Forelimb muscle (tissue), 1 donor: ENCODE measurements around the gene PPARD. TPM values are rescaled to one million over a fixed set of nuclear protein-coding genes. Genes with fewer than 3 reads are reported as not detected.
"Not testable (repeated sequence)": the region's sequence is repeated elsewhere in the genome, so short reads cannot be mapped to it uniquely, and the experiment has no call there.

Experiments used
- DNase-seq: peaks from one replicate; pipeline ENCODE4 v3.0.0-alpha.2; 2013; ENCODE audit warnings: low read depth
- polyA plus RNA-seq: library from polyadenylated mRNA; unstranded; fragments of 120-200 nt; gene quantifications from one replicate; pipeline ENCODE4 v1.2.1, GENCODE V29; 2013; ENCODE audit not compliant: insufficient read length

The PPARD gene
- polyA plus RNA-seq, 1 donor = 24.2 TPM

DNA sequence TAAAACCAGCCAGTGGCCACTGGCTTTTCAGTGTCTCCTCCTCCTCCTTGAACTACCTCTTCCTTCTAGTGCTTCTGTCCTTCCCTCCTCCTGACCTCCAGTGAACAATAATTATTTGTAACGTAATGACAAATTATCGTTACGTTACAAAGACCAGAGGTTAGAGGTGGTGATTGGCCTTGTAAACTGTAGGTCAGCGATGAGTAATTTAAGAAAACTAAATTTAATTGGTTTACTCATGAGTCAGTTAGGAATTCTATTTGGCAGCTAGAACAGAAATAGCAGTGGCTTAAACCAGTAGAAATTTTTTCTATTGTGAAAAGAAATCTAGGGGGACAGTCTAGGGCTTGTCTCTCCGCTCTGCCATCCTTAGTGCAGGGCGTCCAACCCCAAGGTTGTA, 38.8 kb downstream of the PPARD start:
- no peak for DNase-seq

DNA sequence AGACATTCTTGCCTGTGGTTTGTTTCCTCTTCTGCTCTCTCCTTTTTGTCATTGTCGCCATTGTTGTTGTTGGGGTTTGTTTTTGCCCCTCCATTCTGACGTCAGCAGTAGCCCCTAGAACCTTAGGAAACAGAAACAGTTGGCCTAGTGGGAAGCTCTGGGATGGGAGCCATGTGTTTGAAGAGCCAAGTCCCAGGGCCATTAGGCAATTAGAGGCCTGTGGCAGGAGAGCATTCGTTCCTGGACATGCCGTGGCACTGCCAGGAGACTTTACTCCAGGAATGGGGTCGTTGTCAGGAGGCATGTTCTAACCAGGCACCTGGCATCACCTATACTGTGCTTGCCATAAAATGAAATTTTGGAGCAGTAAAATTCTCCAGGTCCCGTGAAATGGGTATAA, 39.7 kb downstream of the PPARD start:
- no peak for DNase-seq

DNA sequence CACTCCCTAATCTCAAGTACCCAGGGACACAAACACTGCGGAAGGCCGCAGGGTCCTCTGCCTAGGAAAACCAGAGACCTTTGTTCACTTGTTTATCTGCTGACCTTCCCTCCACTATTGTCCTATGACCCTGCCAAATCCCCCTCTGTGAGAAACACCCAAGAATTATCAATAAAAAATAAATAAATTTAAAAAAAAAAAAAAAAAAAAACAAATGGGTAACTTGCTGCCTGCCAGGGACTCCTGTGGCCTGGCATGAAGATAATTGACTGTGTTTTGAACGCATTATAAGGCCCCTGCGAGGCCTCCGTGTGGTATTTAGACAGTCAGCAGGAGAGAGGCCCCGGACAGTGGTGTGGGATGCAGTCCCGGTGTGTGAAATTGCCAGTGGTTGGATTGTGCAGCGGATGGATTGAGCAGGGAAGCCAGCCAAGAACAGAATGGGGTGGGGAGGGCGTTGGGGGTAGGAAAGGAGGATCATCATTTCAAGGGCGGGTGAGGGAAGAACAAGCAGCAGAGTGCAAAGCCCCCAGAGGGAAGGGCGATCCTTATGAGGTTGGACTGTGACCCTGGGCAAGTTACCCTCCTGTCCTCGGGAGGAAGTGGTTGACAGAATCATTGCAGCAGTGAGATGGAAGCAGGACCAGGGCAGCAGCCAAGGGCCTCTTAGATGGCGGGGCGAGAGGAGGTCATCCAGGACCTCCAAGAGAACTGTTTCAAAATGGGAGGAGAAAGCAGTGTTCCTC, 43.3 kb downstream of the PPARD start:
- no peak for DNase-seq

DNA sequence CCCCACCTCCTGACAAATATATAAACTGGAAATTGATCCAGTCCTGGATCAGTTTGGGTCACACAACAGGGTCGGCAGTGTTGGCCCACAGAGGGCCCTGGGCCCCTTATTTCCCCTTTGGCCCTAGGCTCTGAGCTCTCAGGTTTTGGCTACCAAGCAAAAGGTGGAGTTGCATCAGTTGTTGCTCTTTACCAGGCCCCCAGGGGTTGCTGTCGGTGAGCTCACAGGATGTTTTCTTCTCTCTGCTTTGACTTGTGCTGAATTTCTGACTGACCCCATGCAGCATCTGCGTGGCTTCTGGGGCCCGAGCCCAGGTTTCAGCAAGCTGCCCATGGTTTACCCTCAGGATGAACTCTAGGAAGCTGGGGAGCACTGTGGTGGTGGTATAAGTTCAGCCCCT, 44.6 kb downstream of the PPARD start:
- DNase-seq = no peak

DNA sequence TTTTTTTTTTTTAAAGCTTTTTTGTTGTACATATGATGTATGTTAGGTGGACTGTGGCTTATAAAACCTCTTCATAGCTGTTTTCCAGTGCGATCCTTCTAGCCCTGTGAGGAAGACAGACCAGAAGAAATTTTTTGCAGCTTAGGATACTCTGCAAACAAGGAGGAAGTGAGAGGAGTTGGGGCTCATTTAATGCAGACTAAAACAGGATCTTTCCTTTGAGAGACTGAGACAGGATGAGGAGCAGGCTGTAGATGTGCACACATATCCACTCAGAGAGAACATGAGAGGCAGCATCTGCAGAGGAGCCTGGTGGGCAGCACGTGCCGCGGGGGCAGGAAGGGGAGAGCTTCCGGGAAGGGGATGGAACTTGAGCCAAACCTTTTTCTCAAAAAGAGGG, 45.7 kb downstream of the PPARD start:
- DNase-seq = no peak

DNA sequence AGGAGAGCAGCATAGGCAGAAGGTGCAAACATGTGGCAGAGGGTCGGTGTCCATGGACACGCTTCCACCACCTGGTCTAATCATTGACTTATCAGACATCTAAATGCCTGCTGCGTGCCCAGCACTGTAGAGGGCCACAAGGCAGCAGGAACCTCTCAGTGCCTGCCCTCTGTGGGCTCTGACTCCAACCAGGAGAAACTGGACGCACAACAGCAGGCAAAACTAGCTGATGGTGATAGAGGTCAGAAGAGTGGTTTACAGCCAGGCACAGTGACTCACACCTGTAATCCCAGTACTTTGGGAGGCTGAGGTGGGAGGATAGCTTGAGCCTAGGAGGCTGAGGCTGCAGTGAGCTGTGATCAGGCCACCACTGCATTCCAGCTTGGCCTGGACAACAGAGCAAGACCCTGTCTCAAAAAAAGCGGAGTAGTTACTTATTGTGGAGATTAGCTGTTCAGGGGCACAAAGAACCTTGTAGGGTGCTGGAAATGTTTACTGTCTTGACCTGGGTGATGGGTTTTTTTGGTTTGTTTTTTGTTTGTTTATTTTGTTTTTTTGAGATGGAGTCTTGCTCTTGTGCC, 46.5 kb downstream of the PPARD start:
- no peak for DNase-seq

DNA sequence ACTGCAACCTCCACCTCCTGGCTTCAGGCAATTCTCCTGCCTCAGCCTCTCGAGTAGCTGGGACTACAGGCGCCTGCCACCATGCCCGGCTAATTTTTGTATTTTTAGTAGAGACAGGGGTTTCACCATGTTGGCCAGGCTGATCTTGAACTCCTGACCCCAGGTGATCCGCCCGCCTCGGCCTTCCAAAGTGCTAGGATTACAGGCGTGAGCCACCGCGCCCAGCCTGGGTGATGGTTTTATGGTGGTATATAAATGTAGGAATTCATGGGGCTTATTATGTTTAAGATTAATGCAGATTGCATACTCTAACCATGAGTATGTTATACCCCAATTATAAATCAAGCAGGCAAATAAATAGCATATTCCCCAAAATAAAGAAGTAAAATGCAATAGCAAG, 47.0 kb downstream of the PPARD start:
- DNase-seq = not testable (repeated sequence)

DNA sequence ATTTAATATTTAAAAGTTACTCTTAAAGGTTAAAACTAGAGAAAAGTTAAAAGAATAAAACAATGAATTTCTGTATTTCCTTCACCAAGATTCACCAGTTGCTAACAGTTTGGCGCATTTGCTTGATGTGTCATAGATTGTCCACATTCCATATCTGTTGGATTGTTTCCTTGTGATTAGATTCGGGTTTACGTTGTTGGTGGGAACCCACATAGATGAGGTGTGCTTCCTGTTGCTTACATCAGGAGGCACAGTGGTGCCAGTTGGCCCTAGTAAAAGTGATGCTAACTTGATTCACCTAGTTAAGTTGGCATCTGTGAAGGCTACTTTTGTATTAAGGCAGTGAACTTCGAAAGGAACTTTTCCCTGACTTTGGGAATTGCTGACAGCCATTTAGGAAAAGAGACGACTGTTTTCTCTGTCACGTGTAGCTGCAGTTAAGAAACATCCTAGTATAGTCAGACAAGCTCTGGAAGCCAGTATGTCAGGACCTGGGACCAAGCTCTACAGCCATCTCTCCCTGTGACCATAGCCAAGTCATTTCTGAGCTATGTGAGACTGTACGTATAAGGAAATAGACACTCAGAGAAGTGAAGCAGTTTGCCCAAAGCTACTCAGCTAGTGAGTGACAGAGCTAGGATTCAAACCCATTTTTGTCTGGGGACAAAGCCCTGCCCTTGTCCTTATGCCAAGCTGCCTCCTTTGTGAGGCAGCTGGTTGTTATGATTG, 49.0 kb downstream of the PPARD start:
- DNase-seq = no peak

DNA sequence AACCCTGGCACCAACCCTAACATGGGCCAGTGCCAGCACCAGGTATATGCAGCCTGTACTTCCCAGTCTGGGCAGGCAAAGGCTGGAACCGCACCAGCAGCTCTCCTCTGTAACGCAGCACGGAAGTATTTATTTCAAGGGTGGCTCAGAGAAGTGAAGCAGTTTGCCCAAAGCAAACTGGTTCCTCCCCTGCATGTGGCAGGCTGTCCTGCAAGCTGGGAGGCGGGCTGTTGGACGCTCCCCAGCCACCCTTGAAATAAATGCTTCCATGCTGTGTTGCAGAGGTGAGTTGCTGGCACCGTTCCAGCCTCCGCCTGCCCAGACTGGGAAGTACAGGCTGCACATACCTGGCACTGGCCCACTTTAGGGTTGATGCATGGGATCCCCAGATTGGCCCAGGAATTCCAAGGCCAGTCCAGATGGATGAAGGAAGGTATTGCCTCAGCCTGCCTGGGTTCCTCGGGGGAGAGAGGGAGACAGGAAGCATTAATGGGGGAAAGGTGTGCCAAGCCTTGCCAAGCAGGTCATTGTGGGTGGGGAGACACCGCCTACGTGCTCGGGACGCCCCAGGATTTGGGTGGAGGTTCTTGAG, 49.8 kb downstream of the PPARD start:
- no peak for DNase-seq

DNA sequence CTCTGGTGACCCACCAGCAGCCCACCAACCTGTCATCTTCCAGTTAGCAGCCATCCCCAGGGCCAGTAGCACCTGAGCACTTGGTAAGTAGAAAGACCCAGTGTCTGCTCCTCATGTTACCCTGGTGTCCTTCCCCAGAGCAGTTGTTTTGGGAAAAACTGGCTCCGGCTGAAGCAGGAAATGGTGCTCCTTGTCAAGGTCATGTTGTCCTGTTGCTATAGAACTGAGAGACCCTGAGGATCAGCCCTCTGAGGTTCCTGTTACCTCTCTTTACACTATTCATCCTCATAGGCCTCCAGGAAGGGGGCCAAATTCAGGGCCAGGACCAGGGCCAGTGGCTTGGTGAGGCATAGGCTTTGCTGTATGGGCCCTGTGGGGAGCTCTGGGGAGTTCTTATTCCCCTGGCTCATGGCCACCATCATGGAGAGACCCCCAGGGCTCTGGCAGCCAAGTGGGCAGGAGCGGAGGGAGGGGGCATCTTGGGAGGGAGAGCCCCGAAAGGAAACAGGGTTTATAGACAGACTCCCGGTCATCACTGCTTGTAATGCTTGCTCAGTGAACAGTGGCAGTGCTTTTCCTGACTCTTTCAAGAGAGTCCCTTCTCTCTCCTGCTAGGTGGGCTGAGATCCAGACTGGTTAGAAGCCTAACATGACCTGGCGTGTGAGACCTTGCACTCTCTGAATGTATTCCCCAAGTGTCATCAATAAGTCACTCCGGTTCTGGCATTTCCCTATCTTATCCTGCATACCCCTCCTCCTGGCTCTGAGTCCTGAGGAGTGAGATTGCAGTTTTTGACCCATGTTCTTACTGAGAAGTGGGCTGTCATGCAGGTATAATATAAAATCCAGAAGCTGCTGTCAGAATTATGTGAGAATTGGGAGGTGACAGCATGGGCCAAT, 50.7 kb downstream of the PPARD start:
- no peak for DNase-seq

DNA sequence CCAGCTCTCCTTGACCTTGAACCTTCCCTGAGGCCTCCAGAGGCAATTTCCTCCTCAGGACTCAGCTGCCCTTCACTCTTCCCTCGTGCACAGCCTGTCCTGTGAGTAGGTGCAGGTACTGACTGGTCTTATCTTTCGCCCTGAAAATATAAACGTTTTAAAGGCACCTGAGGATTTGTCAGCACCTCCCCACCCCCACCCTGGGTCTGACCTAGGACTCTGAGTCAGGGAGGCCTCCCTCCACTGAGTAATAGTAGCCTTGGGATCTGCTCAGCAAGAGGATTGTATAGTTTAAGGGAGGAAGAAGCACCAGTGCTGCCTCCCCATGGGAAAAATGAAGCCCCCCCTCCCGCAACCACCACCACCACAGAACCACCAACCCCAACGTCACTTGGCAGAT, 54.6 kb downstream of the PPARD start:
- no peak for DNase-seq

DNA sequence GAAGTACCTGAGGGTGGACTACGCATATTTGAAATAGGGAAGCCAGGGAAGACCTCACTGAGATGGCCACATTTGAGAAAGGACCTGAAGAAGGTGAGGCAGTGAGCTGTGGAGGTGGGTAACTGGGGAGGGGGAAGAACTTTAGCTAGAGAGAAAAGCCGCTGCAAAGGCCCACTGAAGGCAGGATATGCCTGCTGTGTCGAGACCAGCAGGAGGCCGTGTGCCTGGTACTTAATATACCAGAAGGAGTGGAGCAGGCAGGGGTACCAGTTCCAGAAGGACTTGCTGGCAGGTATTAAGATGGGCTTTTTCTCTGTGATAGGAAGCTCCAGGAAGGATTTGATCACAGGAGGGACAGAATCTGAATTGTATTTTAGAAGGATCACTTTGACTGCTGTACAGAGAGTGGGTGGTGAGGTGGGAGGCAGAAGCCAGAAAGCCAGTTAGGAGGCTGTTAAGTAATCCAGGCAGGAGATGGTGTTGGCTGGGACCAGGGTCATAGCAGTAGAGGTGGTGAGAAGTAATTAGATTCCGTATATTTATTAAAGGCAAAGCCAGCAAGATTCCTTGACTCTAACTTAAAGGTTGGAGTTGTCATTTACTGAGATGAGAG, 55.6 kb downstream of the PPARD start:
- DNase-seq = no peak

DNA sequence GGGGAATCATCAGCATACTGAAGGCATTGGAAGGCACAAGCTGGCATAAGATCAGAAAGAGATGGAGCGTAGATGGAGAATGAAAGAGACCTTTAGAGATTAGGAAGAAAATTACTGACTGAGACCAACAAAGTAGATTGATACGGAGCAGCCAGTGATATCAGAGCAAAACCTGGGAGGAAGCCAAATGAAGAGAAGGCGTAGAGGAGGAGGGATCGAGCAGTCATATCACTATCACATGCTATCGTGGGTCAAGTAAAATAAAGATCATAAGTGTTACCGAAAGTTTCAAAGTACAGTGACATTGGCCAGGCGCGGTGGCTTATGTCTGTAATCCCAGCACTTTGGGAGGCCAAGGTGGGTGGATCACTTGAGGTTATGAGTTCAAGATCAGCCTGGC, 56.2 kb downstream of the PPARD start:
- no peak for DNase-seq

DNA sequence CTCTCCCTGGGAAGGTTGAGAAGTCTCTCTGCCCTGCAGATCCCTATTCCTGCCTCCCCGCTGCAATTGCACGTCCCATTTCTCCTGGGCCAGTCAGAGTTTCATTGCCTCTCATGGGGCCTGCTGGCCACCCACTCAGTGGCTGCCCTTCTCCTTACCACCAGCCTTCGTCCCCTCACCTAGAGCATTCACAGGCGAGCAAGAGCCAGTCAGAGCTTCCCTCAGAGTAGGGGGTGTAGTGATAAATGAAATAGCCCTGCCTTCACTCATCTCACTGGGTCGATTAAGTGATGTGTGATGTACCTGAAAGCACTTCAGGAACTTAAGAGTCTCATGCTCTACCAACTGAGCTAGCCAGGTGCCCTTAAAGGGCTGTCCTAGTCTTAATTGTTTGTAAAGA, 57.8 kb downstream of the PPARD start:
- no peak for DNase-seq

DNA sequence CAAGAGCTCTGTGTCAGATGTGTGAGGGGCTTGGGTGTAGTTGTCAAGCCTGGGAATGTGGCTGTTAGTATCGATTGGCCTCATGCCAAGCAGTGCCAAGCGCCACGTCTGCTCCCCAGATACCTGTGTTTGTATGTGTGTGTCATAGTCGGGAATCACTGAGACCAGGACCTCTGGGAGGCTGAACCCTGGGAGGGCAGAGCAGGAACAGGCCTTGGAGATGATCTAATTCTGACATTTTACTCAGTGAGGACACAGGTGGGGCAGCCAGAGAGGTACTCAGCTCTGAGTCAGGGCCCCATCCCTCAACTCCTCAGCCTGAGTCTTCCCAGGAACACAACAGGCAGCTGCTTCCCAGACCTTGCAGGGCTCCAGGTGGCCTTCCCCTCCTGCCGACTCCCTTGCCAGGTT, 58.5 kb downstream of the PPARD start:
- no peak for DNase-seq

DNA sequence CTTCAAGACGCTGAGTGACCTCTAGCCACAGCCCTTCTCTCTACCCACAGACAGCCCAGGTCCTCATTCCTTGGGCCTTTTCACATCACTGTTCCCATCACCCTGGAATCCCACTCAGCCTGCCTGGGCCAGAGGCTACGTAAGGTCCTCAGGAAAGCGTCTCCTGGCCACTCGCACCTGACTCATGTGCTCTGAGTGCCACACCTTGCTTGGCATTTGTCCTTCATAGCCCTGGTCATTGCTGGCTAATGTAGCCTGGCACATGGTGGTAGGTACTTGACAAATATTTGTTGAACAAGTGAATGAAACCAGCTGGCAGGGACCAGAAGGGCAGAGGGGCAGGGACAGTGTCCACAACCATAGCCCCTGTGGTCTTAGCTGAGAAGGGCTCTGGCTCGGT, 59.2 kb downstream of the PPARD start:
- DNase-seq = no peak

DNA sequence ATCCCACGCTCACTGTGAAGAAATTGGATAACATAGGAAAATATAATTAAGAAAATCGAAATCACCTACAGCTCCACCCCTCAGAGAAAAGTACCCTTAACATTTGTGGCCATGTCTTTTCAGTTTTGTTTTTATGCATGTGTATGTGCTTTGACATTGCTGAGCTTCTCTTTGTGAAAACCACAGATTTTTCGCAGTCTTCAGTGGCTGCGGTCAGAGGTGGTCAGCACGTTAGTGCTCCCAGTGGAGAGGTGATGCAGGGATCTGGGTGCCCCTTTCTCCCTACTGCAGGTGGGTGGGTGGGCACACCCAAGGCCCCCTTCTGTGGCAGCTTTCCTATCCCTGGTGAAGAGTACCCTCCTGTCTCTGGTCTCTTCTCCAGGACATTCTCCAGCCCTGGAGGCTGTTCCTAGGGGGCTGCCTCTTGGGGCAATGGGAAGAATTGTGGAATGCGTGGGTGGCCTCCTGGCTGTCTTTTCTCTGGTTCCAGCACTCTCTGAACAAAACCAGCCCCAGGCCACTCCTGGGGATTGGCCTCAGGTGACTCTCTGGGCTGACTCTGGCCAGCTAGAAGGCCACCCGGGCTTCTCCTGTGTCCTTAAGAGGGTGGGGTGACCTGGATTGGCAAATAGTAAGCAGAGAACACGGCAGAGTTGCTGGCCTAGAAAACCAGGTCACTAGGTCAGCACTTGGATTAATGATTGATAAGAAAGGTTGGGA, 59.9 kb downstream of the PPARD start:
- no peak for DNase-seq

DNA sequence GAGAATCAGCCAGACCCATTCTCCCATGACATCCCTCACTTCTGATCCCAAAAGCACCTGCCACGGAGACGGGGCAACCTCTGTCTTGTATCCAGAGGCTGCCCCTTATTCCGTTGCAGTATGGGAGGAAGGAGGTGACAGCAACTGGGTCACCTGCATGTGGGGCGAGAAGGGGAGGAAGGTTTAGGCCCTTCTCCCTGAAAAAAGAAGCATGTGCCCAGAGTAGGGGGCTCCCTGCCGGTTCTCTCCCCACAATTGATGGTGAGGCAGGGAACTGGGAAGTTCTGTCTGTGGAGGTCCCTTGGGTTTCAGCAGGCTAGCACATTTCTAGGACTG, 60.5 kb downstream of the PPARD start:
- DNase-seq = no peak

DNA sequence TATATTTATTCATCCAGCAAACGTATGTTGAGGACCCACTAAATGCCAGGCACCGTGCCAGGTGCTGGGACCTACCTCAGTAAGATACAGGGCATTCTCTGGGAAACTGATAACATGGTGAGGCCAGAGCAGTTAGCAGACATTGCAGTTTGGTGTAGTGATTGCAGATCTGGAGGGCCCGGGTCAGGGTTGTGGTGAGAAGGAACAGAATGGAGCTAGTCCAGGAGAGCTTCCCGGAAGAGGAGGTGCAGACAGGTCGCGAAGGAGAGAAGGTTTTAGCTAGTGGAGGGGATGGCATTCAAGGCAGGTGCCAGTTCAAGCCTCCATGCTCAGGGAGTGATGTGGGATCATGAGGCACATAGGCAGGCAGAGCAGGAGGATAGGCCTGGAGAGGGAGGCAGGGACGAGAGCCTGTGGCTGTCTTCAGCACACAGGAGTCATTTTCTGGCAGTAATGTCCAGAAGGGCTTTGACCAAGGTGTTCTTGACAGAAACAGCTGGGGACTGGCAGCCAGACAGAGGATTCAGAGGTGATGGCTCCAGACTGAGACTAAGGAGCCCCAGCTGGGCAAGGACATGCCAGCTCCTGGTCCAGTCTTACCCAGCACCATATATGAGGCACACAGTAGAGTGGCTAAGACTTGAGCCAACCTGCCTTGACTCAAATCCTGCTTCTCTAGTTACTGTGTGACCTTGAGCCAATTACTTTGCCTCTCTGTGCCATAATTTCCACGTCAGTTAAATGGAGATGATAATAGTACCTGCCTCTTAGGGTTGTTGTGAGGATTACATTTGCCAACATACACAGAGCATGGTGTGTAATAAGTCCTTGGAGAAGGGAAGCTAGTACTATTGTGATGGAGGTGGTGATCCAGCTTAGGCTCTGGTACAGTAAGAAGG, 61.4 kb downstream of the PPARD start:
- DNase-seq = no peak
